Measurements from ENCODE around the gene MSS51. TPM values are rescaled to one million over a fixed set of nuclear protein-coding genes. Genes with fewer than 3 reads are reported as not detected.

MSS51 gene
- total and polyA plus RNA-seq, 4 donors = 0.08 to 1.6 (median 0.94) TPM

DNA sequence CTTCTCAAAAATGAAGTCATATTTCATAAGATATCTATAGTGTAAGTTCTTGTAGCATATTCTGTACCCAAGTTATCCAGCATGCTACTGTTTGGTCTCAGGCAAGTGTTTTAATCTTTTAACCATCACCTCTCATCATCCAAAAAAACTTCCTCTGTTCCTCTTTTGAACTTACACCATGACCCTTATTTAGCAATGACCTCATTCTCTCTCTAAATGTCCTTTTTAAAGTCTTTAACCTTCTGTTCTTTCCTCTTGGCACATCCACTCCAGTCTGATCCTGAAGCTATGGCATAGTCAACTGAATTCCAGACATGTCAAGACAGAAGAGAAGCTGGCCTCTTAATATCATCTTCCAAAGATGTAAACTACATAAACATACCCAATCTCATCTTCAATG is 36.2 kb upstream of the MSS51 start (continued):
- TF ChIP-seq RAD21 (IDR thresholded peaks at IDR 0.05) (no peak), NR2F2 (IDR thresholded peaks at IDR 0.05) (no peak), TAF1 (conservative IDR thresholded peaks at IDR 0.05) (no peak)
- TF ChIP-seq, protein P1, sequence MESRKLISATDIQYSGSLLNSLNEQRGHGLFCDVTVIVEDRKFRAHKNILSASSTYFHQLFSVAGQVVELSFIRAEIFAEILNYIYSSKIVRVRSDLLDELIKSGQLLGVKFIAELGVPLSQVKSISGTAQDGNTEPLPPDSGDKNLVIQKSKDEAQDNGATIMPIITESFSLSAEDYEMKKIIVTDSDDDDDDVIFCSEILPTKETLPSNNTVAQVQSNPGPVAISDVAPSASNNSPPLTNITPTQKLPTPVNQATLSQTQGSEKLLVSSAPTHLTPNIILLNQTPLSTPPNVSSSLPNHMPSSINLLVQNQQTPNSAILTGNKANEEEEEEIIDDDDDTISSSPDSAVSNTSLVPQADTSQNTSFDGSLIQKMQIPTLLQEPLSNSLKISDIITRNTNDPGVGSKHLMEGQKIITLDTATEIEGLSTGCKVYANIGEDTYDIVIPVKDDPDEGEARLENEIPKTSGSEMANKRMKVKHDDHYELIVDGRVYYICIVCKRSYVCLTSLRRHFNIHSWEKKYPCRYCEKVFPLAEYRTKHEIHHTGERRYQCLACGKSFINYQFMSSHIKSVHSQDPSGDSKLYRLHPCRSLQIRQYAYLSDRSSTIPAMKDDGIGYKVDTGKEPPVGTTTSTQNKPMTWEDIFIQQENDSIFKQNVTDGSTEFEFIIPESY (IDR thresholded peaks at IDR 0.05) = no peak

DNA sequence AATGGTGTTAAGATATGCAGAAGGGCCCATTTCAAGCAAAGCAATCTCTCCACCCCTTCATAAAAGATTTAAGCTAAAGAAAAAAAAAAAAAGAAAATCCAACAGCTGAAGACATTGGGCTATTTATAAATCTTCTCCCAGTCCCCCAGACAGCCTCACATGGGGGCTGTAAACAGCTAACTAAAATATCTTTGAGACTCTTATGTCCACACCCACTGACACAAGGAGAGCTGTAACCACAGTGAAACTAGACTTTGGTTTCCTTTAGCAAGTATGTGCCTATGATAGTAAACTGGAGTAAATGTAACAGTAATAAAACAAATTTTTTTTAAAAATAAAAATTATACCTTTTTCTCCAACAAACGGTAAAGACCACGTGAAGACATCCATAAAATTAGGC is 33.8 kb upstream of the MSS51 start:
- DNase-seq (ENCODE audit: low spot score) = no peak
- 91% methylated on average over 2 of the region's 2 CpGs for WGBS
- Histone ChIP-seq H3K27ac (ENCODE audit: low read depth in 1 of 2, low read length in 2 of 2) (no peak overlapping the region), H3K9ac (ENCODE audit: low read depth in 1 of 2, low read length in 2 of 2) (no peak overlapping the region), H3K4me1 (ENCODE audit: control insufficient read depth in 4 of 4, insufficient read depth in 4 of 4, low read length in 3 of 4) (peaks cover 0 to 2% (median 0%) of the 10 kb centered on the region in 4 donors), H3K36me3 (ENCODE audit: control insufficient read depth in 4 of 4, insufficient read depth in 3 of 4, low read depth in 1 of 4, low read length in 3 of 4) (peaks cover 0 to 30% (median 22%) of the 10 kb centered on the region in 4 donors), H3K9me3 (ENCODE audit: control insufficient read depth in 4 of 4, low read length in 3 of 4) (no peaks in the 10 kb centered on the region), H3K4me3 (ENCODE audit: low read depth in 1 of 3, low read length in 3 of 3) (no peak overlapping the region), H3K27me3 (ENCODE audit: control insufficient read depth in 4 of 4, insufficient read depth in 4 of 4, low read length in 3 of 4) (no peaks in the 10 kb centered on the region)
- no peak for TF ChIP-seq RXRA (IDR thresholded peaks at IDR 0.05)
- TF ChIP-seq NR2F2 (IDR thresholded peaks at IDR 0.05) = no peak
- no peak for TF ChIP-seq EGR1 (IDR thresholded peaks at IDR 0.05; ENCODE audit: low read depth in 2 of 2)
- TF ChIP-seq YY1 (IDR thresholded peaks at IDR 0.05) = no peak

DNA sequence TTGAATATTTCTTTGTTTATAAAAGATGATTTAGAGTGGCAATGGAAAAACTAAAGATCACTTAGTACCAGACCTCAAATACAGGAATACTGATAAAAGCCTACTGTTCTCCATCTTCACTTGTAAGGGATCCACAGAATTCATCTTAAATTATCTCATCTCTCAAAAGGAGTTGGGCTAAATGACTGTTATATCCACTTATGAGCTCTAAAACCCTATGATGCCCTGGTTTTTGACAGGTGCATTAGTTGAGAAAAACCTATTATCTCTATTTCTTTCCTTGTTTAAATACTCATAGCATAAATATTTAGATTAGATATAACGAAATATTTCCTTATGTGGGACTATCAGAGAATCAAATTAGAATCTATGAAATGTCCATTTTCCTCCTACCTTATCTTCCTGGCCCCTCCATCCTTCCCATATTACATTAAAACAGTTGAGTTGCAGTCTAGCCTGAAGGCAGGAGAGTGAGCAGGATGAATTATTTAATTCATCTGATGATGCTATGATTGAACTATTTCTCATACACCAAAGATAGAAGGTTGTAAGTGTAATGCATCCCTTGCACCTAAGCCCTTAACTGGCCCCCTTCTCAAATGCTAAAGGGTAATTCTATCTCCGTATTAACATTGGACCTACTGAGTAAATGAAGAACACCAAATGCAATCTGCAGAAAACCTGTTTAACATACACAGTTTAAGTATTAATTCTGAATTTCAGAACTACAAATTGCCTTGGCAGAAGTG is 32.8 kb upstream of the MSS51 start:
- peaks cover 0 to 30% (median 21%) of the 10 kb centered on the region in 4 donors for H3K36me3 ChIP-seq (ENCODE audit: control insufficient read depth in 4 of 4, insufficient read depth in 3 of 4, low read depth in 1 of 4, low read length in 3 of 4)
- no peak for TF ChIP-seq HNF4A (conservative IDR thresholded peaks at IDR 0.05)
- TF ChIP-seq TAF1 (conservative IDR thresholded peaks at IDR 0.05) = no peak
- no peak for TF ChIP-seq HNF4G (IDR thresholded peaks at IDR 0.05)
- no peak for TF ChIP-seq GABPA (IDR thresholded peaks at IDR 0.05 in 1 of 2, conservative IDR thresholded peaks at IDR 0.05 in 1 of 2)
- TF ChIP-seq FOXA2 (IDR thresholded peaks at IDR 0.05) = no peak
- TF ChIP-seq, protein P1 (IDR thresholded peaks at IDR 0.05) = no peak
- TF ChIP-seq, protein P2, sequence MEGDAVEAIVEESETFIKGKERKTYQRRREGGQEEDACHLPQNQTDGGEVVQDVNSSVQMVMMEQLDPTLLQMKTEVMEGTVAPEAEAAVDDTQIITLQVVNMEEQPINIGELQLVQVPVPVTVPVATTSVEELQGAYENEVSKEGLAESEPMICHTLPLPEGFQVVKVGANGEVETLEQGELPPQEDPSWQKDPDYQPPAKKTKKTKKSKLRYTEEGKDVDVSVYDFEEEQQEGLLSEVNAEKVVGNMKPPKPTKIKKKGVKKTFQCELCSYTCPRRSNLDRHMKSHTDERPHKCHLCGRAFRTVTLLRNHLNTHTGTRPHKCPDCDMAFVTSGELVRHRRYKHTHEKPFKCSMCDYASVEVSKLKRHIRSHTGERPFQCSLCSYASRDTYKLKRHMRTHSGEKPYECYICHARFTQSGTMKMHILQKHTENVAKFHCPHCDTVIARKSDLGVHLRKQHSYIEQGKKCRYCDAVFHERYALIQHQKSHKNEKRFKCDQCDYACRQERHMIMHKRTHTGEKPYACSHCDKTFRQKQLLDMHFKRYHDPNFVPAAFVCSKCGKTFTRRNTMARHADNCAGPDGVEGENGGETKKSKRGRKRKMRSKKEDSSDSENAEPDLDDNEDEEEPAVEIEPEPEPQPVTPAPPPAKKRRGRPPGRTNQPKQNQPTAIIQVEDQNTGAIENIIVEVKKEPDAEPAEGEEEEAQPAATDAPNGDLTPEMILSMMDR (IDR thresholded peaks at IDR 0.05; ENCODE audit: low read depth, low read length, missing input control) = no peak
- TF ChIP-seq, protein P3, sequence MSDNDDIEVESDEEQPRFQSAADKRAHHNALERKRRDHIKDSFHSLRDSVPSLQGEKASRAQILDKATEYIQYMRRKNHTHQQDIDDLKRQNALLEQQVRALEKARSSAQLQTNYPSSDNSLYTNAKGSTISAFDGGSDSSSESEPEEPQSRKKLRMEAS (IDR thresholded peaks at IDR 0.05) = no peak
- TF ChIP-seq, protein P4, sequence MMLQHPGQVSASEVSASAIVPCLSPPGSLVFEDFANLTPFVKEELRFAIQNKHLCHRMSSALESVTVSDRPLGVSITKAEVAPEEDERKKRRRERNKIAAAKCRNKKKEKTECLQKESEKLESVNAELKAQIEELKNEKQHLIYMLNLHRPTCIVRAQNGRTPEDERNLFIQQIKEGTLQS (IDR thresholded peaks at IDR 0.05) = no peak
- TF ChIP-seq EGR1 (IDR thresholded peaks at IDR 0.05; ENCODE audit: low read depth in 2 of 2) = no peak
- TF ChIP-seq RAD21 (IDR thresholded peaks at IDR 0.05) = no peak
- TF ChIP-seq FOXA1 (IDR thresholded peaks at IDR 0.05) = no peak
- TF ChIP-seq, protein P5, sequence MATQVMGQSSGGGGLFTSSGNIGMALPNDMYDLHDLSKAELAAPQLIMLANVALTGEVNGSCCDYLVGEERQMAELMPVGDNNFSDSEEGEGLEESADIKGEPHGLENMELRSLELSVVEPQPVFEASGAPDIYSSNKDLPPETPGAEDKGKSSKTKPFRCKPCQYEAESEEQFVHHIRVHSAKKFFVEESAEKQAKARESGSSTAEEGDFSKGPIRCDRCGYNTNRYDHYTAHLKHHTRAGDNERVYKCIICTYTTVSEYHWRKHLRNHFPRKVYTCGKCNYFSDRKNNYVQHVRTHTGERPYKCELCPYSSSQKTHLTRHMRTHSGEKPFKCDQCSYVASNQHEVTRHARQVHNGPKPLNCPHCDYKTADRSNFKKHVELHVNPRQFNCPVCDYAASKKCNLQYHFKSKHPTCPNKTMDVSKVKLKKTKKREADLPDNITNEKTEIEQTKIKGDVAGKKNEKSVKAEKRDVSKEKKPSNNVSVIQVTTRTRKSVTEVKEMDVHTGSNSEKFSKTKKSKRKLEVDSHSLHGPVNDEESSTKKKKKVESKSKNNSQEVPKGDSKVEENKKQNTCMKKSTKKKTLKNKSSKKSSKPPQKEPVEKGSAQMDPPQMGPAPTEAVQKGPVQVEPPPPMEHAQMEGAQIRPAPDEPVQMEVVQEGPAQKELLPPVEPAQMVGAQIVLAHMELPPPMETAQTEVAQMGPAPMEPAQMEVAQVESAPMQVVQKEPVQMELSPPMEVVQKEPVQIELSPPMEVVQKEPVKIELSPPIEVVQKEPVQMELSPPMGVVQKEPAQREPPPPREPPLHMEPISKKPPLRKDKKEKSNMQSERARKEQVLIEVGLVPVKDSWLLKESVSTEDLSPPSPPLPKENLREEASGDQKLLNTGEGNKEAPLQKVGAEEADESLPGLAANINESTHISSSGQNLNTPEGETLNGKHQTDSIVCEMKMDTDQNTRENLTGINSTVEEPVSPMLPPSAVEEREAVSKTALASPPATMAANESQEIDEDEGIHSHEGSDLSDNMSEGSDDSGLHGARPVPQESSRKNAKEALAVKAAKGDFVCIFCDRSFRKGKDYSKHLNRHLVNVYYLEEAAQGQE (IDR thresholded peaks at IDR 0.05) = no peak
- 90% methylated on average over 2 of the region's 2 CpGs for WGBS

More for the DNA sequence above, 32.8 kb upstream of the MSS51 start:
- Histone ChIP-seq H3K27ac (ENCODE audit: low read depth in 1 of 2, low read length in 2 of 2) (no peak overlapping the region), H3K9me3 (ENCODE audit: control insufficient read depth in 4 of 4, low read length in 3 of 4) (no peaks in the 10 kb centered on the region), H3K4me1 (ENCODE audit: control insufficient read depth in 4 of 4, insufficient read depth in 4 of 4, low read length in 3 of 4) (peaks cover 0 to 2% (median 0%) of the 10 kb centered on the region in 4 donors), H3K9ac (ENCODE audit: low read depth in 1 of 2, low read length in 2 of 2) (no peak overlapping the region), H3K4me3 (ENCODE audit: low read depth in 1 of 3, low read length in 3 of 3) (no peak overlapping the region), H3K27me3 (ENCODE audit: control insufficient read depth in 4 of 4, insufficient read depth in 4 of 4, low read length in 3 of 4) (no peaks in the 10 kb centered on the region)
- no peak for DNase-seq (ENCODE audit: low spot score)

All from liver (tissue), 9 donors.